ENCODE measurements around the gene MTHFD1L.

MTHFD1L gene

DNA sequence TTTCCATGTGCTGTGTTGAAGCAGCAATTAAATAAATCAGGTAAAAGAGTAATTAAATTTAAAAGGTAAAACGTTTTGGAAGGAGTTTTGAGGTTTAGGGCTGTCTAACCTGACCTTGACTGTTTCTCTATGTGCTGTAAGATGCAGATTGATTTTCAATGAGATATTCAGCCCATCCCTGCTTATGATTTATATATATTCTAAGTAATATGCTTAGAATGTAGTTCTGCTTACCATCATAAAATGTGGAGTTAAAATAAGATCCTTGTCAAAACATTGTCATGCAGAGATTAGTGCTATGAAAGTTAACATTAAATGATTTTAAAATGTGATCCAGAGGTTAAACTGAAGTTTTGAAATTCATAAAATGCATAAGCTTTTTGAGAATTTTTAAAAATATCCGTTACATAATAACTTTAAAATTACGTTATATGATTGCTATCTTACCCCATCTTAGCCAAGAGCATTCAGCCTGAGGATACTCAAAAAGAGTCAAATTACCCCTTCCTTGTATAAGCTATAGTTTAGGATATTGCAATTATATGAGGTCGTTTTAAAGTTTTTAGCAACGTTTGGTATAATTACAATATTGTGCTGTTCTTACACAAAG, 122.5 kb downstream of the MTHFD1L start:
- DNase-seq (ENCODE audit: low read depth, low spot score) = no peak

DNA sequence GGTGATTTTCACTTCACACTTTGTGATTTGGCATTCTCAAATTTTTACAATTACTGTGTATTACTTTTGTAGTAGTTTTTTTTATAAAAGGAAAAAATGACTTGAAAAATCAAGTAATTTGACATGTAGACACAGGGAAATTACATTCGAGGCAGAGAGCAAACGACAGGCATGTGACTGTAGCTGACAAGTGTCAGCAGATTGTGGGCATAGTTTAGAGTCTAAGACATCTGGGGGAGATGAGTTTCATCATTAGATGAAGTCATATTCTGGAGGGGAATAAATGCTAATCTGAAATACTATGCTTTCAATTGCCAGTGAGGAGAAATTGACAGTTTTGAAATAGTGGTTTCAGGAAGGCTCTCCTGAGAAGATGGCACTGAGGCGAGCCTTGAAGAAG, 126.0 kb downstream of the MTHFD1L start:
- DNase-seq (ENCODE audit: low read depth, low spot score) = no peak

DNA sequence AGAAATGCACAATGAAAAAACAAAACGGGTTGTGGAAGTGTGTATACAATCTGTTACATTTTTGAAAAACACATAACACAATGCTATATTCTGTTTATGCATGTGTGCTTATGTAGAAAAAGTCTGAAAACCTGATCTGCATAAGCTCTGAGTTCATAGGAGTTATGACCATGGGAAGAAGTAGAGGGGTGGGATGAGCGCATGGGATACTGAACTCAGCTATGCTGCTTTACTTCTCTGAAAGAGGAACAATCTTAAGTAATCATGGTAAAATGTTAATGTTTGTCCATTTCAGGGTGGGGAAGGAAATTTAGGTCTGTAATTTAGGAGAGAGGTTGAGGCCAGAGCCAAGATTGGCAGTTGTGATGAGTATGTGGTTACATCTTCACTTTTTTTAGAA, 126.8 kb downstream of the MTHFD1L start:
- no peak for DNase-seq (ENCODE audit: low read depth, low spot score)

DNA sequence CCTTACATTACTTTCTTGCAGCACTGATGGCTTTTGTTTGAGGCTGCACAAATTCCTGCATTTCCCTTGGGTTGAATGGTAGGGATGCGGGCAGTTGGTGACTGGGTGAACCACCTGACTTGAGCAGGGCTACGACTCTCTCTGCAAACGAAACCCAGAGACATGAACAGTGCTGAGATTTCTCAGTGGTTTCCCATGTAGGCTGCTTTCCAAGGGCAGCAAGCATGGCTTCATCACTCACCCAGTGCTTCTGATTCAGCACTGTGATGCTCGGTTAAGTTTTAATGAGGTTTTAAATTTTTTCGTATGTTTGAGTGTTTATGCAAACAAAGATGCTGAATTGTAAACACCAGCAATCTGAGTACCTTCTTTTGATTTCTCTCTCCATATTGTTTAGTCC, 127.2 kb downstream of the MTHFD1L start:
- DNase-seq (ENCODE audit: low read depth, low spot score) = no peak

DNA sequence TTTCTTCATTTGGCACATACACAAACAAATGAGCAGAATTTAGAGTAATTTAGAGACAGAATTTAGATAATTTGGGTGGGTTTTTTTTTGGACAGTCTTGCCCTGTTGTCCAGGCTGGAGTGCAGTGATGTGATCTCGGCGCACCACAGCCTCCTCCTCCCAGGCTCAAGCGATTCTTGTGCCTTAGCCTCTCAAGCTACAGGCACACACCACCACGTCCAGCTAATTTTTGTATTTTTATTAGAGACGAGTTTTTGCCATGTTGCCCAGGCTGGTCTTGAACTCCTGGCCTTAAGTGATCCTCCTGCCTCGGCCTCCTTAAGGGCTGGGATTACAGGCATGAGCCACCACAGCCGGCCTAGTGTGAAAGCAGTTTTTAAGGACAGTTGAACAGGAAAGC, 127.8 kb downstream of the MTHFD1L start:
- no peak for DNase-seq (ENCODE audit: low read depth, low spot score)

DNA sequence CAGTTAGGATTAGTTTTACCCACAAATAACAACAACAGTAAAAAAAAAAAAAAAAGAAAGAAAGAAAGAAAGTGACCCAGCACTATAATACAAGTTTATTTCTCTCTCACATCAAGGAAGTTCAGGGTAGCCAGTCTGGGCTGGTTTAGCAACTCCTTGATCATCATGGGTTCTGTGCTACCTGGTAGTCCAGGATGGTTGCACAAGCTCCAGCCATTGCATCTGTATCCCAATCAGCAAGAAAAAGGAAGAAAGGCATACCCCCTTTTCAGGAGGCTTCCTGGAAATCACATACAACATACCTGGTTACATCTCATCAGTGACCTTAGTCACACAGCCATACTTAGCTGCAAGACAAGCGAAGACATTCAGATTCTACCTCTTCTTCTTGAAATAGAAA, 128.5 kb downstream of the MTHFD1L start:
- DNase-seq (ENCODE audit: low read depth, low spot score) = no peak

DNA sequence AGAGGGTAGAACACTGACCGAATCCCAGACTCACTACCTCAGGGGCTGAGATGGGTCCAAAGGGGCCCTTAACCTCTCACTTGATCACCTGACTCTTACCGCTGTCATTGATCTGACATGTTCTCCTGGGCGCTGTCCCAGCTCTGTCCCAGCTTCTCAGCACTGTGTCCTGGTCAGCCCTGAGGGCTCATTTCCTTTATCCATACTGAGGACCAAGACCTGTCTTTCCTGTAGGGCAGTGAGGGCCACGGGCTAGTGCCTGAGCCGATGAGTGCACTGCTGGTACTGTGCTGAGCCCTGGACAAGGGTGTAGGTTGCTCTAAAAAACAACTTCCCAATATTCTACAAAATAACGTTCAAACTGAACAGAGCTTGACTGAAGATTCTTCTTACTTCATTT, 131.5 kb downstream of the MTHFD1L start:
- DNase-seq (ENCODE audit: low read depth, low spot score) = no peak

DNA sequence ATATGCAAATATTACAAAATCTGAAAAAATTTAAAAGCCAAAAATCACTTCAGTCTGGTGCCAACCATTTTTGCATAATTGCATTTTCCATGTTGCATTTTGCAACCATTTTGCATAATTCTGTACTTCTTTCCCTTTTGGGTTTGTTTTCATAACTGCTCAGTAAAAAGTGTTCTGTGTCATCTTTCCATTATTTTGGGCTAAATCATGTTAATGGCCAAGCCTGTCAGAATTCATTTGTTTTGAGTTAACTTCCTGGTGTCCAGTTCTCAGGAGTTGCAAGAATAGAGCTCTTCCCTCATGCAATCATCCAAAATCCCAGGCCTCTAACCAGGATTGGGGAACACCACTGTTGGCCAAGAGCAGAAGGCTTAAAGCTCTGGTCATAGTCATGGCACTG, 133.6 kb downstream of the MTHFD1L start:
- no peak for DNase-seq (ENCODE audit: low read depth, low spot score)

DNA sequence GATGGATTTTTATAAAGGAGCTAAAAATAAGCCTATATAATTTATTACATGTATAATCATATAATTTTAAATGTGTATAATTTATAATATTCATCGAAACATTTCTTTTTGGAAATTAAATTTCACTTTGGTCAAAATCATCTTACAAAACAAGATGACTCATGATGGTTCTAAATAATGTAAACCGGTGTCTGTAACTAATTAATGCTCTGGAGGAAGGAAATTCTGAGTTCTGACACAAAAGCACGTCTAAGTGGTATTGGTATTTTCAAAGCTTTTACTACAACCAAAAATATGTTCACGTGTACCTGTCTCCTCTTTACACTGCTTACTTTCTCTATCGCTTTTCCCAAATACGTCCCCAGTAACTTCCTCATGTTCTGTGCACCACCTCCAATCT, 134.1 kb downstream of the MTHFD1L start:
- no peak for DNase-seq (ENCODE audit: low read depth, low spot score)

DNA sequence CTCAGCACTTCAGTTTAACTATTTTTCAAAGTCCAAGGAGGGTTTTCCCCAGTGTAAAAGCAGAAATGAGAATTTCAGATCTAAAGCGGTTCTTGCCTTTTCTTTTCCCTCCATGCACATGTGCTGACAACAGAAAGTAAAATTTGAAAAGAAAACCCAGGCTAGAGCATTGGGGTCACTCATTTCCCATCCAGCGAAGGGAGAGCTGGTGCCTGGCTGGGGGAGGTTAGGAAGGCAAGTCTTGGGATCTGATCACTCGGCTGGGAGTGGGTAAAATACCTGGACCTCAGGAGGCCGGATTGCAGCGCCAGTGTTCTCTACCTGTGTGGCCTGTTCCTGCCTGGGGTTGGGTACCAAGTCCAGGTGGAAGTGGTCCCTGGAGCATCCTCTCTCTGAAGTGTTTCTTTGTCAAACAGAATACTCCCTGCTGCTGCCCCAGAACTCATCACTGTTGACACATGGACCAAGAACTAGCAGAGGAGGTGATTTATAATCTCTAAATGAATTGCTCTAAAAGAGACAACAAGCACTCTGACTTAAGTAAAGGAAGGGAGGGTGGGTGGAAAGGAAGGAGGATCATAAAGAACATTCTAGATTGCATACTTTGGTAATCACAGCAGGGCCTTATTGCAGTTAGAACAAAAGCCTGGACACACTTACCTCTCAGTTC, 136.0 kb downstream of the MTHFD1L start:
- DNase-seq (ENCODE audit: low read depth, low spot score) = no peak

DNA sequence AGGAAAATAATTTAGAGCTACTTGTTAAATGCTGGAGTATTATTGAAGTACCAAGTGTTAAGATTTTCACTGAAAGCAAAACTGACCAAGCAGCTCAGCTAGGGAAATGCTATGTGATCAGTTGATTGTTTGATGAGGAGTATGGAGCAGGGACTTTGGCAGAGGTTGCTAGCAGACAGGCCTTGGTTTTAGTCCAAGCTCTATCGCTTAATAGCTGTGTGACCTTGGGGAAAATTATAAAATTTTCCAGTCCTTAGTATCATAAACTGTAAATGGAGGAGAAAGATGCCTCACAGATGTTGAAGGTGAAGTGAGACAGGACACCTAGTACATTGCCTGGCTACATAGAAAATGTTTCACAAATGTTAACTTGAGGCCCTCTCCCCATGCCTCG, 136.6 kb downstream of the MTHFD1L start:
- no peak for DNase-seq (ENCODE audit: low read depth, low spot score)

DNA sequence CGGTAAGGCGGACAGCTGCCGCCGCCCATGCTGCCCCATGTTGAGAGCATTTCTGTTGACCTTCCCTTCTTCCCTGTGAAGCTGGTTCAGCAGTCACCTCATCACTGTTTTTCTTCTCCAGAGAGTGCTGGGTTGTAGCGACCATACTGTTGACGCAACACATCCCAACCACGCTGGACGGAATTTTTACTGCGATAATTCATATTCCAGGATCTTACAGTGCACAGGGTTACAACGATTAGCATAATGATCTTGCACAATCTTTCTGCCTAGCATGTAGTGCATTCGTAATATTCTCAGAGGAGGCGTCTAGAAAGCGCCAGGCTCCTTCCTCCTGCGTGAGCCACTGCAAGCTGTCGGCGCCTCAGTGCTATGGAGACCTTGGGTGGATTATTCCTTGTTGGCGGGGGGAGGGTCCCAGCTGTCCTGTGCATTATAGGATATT, 137.0 kb downstream of the MTHFD1L start:
- DNase-seq (ENCODE audit: low read depth, low spot score) = no peak

DNA sequence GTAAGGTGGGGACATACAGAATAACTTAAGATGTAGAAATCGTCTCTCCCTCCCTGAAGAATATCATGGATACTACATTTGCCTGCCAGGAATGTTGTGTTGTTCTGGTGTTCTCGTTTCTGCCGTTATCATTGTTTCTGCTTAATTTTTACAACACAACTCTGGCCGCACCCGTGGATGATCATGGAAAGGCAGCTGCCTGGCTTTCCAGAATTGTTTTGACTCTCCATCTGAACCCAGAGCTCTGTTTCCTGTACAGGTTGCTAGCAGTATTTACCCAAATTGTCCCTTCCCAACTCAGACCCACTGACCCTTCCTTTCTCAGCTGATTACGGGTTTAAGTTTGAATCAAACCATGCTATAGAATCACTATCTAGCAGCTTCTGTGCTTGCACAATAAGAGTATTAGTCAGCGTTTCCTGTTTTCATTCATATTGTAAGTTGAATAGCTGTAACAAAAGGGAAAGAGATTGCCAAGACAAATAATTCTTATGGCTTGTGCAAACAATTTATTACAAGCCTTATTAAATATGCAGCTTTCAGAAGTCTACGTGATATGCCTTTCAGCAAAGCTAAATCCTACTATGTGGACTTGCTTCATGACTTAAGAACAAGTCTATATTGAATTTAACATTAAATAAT, 139.0 kb downstream of the MTHFD1L start:
- DNase-seq (ENCODE audit: low read depth, low spot score) = no peak

DNA sequence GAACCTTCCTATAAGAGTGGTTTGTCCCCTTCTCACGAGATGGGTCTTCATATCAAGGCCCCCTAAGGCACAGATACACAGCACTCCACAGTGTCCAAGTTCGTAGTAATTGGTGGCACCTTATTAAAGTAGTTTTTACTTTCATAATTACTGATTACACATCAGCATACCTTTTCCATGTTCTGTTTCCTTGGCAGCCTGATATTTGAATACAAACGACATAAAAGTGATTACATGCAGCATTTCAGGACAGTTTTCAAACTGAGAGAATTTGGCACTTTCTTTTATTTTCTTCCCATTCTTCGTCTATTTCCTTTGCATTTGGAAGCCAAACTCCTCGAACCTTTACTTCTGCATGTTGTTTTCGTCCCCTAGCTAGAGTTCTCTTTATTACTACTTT, 139.7 kb downstream of the MTHFD1L start:
- no peak for DNase-seq (ENCODE audit: low read depth, low spot score)

DNA sequence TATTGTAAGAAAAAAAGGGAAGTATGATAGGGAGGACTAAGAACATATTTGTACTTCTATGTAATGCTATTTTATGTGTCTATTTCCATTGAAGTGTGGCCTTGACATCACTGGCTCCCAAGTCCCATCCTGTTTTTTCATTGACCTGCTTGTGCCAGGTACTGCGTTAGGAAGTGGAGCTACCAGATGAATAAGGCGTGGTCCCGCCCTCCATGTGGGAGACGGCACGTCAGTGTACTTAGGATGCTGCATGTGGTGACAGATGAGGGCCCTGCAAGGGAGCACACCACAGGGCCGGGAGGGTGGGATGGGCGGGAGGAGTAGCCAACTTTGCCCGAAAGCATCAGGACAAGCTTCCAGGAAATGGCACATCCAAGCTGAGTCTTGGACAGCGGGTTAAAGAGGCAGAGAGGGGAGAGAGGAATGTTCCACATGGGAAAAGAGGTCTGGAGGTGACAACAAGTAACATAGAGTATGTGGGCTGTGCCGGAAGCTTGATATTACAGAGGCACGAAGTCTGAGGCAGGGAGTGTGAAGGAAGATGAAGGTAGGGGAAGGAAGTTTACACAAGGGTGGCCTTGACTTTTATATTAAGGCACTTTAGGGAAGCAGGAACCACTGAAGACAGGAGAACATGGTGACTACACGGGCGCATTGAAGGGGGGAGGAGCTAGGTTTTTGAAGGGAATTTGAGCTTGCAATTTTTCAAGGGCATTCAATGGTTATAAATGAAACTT, 140.6 kb downstream of the MTHFD1L start:
- DNase-seq (ENCODE audit: low read depth, low spot score) = no peak

DNA sequence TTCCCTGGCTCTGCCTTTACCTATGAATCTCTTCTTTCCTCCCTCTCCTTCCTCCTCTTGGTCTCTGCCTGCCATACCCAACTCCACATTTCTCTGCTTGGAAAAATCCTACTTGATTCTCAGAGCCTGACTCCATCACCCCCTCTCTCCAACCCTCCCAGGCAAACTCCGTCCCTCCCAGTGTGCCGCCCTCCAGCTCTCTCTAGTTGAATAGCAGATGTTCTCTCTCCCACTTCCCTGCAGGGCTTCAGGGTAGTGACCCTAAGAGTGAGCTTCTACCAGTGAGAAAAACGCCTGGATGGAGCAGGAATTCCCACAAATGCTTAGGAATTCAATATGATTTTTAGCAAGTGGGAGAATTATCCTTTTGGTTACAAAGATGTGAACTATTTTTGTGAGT, 141.6 kb downstream of the MTHFD1L start:
- DNase-seq (ENCODE audit: low read depth, low spot score) = no peak

DNA sequence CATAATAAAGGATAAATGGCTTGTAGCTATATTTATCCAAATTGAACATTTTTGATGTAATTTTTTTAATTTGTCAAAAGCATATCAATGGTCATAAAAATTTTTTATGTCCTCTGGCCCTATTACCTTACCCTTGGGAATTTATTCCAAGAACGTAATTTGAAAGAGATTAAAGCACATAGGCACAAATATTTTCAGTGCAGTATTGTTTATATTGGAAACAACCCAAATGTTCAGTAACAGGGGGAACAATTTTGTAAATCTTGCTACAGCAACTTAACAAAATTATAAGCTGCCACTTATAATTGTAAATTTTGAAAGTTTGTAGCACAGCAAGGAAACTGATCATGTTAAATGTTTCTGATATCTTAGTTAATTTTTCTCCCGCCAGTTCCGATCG, 142.4 kb downstream of the MTHFD1L start:
- DNase-seq (ENCODE audit: low read depth, low spot score) = no peak

DNA sequence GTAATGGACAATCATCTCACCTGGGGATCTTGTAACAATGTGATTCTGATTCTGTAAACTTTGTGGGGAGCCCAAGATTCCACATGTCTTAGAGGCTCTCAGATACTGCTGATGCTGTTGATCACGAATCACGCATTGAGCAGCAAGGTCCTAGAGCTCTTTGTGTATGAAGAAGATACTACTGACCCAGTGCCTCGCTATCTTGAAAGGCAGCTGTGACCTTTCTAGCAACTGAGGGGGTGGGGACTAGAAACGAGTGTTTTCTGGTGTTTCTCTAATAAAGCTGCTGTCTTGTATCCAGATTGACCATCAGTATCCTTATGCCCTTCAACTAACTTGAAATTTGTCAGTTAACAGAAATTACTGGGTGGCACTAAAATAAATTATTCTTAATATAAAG, 142.9 kb downstream of the MTHFD1L start:
- no peak for DNase-seq (ENCODE audit: low read depth, low spot score)

DNA sequence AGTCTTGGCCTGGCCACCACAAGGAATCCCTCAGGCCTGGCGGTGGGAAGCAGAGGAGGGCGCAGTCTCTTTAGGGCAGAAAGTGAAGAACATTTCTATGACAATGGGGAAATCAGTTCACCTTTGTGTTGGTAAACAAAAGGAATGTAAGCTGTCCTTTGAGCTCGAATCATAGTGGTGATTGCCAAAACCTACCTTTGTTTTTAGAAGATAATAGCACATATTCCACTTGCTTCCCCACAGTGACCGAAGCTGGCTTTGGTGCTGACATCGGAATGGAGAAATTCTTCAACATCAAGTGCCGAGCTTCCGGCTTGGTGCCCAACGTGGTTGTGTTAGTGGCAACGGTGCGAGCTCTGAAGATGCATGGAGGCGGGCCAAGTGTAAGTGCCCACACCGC, 144.1 kb downstream of the MTHFD1L start:
- DNase-seq (ENCODE audit: low read depth, low spot score) = no peak

DNA sequence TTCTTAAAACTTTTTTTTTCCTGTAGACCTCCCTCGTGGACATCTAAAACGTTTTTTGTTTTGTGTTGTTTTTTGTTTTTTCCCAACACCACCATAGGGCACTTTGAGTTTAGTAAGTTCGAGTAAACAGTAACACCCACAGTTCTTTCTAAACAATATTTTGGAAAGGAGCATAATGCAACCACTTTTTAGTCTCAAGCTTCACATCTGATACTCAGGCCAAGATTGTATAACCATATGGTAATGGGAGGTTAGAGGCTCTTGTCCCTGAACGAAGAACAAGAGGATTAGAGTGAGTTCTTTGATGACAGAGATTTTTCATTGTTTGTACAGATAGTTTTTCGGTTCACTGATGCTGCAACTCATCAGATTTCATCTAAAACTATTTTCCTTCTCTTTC, 144.6 kb downstream of the MTHFD1L start:
- DNase-seq (ENCODE audit: low read depth, low spot score) = no peak

DNA sequence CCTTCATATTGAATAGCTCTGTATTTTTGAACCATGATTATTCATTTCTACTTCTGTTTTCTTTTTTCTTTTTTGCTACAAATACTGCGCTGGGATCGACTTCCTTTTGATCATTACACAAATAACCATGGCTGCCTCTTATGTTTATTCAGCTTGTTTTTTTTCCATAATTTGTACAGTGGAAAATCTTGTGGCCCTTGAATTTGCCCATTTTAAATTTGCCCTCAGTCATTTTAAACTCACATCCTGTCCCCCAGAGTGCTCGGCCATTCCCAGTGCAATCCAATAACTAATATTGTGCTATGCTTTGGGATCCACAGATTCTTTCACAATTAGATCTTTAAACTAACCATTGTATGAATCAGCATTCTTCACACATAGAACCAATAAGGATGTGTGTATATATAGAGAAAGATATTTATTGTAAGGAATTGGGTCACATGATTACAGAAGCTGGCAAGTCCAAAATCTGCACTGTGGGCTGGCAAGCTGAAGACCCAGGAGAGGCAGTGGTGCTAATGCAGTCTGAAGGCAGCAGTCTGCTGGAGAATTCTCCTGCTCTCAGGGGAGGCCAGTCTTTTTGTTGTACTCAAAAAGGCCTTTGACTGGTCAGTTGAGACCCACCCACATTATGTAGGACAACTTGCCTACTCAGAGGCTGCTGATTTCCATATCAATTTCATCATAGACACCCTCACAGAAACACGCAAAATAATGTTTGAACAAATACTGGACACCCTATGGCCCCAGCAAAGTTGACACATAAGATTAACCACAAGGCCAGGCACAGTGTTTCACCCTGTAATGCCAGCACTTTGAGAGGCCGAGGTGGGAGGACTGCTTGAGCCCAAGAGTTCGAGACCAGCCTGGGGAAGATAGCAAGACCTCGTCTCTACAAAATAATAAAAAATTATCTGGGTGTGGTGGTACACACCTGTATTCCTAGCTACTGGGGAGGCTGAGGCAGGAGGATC, 147.1 kb downstream of the MTHFD1L start:
- DNase-seq (ENCODE audit: low read depth, low spot score) = no peak
